Stimulated activated CD4-positive, alpha-beta T cell treated with anti-CD3 and anti-CD28 coated beads, Interleukin-1b, Interleukin-23, amount 100 ng/mL, for 4 hours (primary cell): Measurements from ENCODE around the gene BRD4.

Source experiments
- DNase-seq, 2 donors: peaks; one replicate each; pipeline ENCODE4 v3.0.0-alpha.2; 2020; ENCODE audit warnings: low read depth in 2 of 2

BRD4 gene

DNA sequence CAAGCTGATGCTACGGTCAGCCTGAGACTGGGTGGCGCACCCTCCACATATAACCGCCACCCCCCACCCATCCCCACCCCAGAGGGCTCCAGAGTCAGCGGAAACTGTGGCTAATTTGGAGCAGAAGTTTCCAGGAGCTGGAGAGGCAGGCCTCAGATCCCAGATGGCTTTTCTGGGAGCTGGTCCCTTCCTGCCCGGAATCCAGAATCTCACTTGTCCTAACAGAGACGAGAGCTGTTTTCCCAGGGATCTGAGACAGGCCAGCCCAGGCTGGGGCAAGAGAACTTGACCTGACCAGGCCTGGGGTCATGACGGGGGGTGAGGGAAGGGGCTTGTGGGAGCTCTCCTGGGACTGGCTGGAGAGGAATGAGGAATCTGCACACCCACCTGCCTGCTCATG lies 106.6 kb downstream of the BRD4 start:
- DNase-seq = no peak

DNA sequence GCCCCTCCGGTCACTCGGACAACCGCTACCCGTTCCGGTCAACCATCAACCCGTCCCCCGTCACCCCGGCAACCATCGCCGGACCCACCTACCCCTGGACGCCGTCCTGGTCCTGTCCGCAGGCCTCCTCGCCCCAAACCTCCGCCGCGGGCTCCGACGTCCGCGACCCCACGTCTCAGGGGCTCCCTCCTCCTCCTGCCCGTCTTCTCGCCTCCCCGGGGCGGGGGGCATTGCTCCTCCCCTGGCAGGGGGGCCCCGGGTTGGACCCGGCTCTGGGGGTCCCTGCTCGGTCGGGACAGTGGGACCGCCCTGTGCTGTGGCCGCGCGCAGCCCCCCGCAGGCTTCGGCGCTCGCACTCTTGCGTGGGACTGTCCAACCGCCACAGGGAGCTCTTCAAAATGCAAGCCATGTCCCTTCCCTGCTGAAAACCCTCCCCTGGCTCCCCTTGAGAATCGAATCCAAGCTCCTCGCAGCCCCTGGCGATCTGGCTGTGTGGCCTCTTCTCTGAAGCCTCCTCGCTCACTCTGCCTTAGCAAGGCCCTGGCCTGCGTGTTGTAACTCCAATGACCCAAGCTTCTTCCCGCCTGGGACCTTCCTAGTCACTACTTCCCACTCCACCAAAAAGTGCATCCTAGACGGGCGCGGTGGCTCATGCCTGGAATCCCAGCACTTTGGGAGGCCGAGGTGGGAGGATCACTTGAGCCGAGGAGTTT lies 108.5 kb downstream of the BRD4 start:
- no peak for DNase-seq

DNA sequence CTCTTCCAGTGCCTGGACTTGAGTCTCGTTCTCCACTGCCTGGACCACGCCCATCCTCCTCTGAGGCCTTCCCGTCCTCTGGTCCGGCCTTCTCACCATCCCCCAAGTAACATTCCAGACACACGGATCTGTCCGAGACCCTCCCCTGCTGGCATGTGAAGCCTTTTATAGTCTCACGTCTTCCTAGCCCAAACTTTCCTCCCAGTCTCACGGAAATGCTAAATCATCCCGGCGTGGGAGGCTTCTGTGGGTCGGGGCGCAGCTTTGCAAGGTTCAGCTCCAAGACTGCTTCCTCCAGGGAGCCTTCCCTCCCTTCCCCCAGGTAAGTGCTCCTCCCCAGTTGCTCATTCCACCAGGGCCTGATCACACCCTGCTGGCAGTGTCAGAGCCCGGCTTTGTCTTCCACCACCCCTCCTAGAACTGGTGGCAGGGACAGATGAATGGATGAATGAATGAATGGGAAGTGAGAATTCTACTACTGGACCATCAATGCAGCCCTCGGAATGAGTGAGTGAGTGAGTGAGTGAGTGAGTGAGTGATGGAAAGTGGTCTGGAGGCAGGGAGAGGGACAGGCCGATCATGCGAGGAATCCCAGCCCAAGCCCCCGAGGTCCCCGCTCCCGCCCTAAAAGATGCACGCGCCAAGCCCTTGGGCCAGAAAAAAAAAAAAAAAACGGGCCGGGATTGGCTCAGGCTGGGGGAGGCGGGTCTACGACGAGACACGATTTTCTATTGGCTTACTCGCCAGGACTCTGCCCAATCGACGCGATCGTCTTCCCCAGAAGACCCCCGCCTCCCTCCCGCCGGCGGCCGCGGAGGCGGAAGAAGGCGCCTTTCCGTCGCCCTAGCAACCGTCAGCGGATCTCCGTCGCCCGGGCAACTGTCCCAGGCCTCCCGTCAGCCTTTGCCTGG lies 109.3 kb downstream of the BRD4 start:
- DNase-seq = peak; percentile 43 to 63

DNA sequence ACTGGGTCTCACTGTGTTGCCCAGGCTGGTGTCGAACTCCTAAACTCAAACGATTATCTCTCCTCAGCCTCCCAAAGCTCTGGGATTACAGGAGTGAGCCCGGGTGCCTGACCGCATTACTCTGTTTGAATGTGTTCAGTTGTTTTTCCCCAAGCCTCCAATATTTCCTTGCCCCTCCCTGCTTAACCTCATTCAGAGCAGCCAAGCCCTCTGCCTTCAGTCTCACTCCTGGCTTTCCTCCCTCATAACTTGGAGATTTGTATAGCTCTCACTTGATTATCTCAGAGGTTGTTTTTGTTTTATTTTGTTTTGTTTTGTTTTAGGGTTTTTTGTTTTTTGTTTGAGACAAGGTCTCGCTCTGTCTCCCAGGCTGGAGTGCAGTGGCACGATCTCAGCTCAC lies 111.5 kb downstream of the BRD4 start:
- no peak for DNase-seq

DNA sequence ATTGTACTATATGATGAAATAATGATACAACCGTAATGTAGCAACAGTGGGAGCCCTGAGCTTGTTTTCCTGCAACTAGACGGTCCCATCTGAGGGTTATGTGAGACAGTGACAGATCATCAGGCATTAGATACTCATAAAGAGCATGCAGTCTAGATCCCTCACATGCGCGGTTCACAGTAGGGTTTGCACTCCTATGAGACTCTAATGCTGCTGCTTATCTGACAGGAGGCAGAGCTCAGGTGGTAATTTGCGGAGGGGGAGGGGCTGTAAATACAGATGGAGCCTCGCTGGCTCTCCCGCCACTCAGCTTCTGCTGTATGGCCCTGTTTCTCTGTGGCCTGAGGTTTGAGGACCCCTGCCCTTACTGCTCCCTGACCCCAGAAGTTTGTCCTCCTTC lies 113.8 kb downstream of the BRD4 start:
- no peak for DNase-seq

DNA sequence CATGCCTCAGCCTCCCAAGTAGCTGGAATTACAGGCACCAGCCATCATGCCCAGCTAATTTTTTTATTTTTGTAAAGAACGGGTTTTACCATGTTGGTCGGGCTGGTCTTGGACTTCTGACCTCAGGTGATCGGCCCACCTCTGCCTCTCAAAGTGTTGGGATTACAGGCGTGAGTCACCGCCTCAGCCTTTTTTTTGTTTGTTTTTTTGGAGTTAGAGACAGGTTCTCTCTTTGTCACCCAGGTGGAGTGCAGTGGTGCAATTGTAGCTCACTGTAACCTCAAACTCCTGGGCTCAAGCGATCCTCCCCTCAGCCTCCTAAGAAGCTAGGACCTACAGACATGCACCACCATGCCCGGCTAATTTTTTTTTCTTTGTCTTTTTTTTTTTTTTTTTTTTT lies 116.0 kb downstream of the BRD4 start:
- no peak for DNase-seq

DNA sequence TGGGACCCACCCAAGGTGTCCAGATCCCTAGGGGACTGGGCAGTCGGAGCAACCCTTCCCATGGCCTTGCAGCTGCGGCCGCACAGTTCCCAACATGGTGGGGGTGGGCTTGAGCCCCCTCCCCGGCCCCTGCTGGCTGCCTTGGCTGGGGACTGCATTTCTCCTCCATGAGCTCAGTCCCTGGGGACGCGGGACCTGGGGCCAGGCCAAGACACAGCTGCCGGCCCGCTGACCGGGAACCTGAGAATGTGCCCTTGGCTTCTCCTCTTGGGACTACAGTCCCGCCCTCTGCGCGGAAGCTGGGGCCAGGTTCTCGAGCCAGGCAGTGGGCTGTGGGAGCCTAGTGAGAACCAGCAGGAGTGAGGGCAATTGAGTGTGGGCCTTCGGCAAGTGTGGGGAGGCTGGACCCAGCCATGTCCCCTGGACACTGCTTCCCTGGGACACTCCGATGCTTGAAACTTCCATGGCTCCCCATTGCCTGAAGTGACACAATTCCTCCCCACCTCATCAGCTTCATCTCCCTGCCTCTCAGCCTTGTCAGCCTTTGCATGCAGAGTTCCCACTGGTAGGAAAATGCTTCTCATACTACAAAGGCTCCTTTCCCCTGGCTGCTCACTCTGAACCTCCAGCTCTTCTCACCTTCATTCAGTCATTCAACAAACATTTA lies 118.5 kb downstream of the BRD4 start:
- DNase-seq = no peak

DNA sequence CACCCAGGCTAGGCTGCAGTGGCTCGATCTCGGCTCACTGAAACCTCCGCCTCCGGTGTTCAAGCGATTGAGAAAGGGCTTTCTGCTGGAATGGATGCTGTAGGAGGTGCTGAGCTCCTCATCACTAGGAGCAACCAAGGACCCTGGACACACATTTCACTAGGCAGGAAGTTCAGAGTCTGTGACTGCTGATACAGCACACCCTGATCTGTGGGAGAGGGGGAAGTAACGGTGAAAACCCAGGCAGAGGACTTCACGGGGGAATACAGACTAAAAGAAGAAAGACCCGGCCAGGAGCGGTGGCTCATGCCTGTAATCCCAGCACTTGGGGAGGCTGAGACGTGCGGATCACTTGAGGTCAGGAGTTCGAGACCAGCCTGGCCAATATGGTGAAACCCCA lies 119.6 kb downstream of the BRD4 start:
- no peak for DNase-seq

DNA sequence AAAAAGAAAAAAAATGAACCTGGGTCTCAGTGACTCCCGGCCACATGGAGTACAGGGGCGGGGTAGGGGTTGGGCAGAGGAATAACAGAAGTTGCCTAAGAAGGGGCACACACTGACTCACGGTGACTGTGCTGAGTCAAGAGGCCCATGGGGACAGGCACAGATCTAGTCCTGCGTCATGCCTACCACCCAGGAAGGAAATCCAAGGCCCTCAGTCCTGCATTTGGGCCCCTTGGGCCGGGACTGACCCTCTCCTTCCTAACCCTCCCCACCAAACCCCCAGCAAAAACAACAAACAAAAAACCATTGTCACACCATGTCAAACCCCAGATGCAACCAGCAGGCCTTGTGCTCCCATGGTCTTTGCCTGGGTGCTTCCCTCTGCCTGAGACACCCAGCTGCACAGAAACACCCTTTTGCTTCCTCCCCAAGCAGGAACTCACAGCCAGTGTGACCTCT lies 122.0 kb downstream of the BRD4 start:
- no peak for DNase-seq

DNA sequence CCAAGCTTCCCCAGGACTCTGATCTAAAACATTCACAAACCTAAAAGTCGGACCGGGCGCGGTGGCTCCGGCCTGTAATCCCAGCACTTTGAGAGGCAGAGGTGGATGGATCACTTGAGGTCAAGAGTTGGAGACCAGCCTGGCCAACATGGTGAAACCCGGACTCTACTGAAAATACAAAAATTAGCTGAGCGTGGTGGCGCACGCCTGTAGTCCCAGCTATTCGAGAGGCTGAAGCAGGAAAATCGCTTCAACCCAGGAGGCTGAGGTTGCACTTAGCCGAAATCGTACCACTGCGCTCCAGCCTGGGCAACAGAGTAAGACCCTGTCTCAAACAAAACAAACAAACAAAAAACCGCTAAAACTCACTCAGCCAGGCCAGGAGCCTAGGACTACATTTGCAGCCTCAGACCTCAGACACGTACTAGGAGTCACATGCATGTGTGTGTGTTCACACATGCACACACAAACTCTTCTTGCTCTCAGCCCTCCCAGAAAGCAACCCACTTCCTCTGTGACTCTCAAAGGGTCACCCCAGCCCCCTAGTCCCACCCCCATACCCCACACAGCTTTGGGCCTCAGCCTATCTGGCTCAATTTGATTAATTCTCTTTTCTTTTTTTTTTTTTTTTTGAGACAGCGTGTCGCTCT lies 130.8 kb downstream of the BRD4 start:
- DNase-seq = no peak

DNA sequence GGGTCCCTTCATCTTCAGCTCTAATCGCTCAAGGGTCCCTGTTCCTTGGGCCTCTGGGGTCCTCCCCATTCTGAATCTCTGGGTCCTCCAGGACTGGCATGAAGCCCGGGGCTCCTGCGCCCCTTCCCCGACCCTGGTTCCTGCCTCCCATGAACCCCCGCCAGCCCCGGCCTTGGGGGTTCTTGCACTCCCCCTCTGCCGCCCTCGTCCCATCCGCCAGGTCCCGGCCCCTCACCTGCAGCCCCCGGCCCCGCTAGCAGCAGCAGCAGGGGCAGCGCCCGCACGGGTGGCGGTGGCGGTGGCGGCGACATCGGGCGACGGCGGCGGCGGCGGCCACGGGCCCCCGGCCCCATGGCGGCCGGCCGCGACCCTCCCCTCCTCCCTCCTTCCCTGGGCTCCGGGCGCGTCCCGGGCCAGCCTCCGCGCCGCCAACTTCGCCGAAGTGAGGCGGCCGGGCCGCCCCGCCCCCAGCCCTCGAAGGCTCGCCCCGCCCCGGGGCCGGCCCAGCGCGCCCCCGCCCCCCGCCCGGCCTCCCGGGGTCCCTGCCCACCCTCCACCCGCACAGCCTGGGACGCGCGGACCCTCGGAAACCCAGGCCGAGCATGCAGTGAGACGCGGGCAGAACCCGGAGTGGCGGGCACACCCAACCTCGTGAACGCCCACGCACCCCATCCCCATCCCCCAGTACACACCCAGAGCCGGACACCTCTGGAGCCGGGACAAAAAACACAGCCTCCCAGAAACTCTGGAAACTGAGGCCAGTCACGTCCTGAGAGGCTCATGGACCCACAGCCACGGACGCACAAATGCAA lies 131.6 kb downstream of the BRD4 start, which contains the start of gene NOTCH3:
NOTCH3 (minus strand) TSS at position 443 of the 812 bp plus-strand sequence; CDS start at position 353, 90 bp downstream.
- no peak for DNase-seq

DNA sequence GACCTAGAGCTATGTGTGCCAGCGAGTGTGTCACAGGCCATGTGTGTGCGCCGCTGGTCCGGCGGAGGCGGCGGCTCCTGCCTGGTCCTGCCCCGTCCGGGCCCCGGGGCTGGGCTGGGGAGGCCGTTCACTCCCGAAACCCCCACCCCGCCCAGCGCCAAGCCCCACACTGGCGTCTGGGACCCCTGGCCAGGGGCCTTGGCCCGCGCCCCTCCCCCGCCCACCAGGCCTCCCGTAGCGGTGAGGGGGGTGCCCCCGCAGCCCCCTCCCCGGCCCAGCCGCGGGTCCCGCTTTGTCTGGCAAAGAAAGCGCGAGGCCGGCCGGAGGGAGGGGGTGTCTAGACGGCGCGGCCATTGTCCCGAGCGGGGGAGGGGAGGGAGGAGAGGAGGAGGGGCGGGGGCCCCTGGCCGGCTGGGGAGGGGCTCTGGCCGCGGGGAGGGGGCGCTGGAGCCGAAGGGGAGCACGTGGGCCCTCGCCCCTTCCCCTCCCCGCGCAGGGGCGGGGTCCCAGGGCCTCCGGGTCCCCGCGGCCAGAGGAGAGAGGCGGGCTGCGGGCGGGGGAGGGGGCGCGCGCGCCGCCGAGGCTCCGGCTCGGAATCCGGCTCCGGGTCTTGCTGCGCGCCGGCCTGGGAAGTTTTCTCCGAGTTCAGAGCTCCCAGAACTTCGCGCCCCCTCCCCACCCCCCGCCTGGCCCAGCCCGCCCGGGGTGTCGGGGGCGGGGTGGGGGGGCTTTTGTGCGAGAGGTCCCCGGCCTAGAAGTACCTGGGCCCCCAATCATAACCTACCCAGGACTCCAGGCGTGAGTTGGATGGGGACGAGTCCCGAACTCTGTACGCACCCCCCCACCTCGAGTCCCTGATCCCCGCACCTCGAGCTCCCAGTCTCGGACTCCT lies 132.4 kb downstream of the BRD4 start:
- DNase-seq = no peak

DNA sequence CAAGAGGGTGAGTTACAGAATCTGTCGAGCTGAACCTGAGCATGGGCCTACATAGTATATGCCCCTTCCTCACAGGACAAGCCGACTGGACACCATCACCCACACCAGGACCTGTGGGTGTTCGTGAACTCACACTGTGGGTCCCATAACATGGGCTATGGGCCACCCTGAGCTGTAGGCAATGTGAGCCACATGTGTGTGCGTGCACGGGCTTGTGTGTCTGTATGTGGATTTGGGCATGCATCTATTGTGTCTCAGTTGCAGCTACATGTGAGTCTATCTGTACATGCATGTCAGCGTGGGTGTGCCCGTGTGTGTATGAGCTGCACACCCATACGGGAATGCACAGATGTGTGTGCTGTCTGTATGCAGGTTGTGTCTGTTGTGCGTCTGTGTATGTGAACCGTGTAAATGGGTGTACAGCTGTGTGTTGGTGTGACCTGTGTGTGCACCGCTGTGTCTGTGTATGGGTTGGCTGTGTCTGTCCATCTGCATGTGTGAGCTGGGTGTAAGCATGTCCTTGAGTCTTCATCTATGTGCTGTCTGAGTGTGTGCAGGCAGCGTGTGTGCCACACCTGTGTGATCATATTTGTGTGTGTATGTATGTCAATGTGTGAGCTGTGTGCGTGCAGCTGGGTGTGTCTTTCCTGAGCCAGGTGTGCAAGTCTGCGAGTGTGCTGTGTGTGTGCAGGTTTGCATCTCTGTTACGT lies 133.2 kb downstream of the BRD4 start:
- DNase-seq = no peak

DNA sequence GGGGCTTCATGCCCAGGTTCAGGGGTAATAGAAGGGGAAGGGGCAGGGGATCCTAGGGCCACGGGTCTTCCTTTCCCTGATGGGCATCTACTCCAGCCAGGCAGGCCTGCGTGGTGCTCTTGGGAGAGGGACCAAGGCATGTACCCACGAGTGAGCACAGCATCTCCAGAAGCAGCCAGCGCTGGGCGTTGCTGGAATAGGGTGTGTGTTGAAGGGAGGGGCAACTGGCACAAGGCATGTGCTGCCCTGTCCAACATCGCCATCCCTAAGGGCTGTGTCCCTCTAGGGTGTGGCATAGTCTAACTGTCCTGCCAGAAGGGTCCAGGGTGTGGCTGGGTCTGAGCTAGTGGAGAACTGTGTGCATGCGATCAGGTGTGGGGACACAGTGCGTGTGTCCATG lies 134.4 kb downstream of the BRD4 start:
- no peak for DNase-seq

DNA sequence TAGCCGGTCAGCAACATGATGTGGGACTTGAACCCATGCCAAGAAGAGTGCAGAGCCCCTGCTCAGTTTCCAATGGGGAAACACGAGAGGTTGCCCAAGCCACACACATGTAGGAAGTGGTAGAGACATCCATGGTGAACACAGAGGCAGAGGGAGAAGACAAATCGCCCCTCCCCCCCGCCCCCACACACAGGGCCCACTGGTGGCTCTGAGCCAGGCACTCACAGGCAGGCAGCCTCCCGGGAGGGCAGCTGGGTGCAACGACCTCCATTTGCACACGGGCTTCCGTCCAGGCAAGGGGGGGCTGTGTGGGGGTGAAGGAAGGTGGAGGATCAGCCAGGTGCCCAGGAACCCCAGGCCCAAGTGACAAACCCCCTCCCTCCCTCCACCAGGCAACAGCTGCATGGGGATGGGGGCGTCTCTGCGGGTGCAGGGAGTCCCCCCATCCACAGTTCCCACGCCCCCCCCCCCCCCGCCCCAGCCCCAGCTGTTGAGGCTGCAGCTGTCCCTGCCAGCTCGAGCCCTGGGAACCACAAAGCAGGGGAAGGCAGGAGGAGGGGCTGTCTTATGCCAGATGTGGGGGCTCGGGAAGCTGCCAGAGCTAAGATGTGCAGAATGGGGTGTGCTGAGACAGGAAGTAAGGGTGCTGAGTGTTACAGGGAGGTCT lies 134.9 kb downstream of the BRD4 start:
- DNase-seq = no peak

DNA sequence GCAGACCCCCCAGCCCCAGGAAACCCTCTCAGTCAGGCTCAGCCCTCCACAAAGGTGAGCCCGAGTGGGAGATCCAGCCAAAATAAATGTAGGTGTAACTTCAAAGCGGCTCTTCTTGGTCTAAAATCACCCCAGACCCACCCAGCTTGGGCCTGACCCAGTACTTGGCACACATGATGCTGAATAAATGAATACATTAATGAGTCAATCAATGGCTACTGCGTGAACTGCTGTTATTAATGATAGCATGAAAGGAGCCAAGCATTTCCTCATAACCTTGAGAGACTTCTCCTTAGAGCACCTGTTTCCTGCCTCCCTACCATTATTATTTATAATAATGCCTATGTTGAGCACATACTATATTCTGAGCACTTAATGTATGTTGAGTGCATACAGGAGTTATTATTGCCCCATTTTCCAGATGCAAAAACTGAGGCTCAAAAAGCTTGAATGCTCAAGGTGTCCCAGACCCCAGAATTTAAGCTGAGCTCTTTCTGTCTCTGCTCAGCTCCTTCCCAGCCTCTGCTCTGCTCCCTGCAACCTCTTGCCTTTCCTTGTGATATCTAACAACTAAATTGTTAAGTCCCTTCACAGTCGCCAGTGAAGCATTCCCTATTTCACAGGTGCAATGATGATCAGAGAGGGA lies 135.9 kb downstream of the BRD4 start:
- no peak for DNase-seq

DNA sequence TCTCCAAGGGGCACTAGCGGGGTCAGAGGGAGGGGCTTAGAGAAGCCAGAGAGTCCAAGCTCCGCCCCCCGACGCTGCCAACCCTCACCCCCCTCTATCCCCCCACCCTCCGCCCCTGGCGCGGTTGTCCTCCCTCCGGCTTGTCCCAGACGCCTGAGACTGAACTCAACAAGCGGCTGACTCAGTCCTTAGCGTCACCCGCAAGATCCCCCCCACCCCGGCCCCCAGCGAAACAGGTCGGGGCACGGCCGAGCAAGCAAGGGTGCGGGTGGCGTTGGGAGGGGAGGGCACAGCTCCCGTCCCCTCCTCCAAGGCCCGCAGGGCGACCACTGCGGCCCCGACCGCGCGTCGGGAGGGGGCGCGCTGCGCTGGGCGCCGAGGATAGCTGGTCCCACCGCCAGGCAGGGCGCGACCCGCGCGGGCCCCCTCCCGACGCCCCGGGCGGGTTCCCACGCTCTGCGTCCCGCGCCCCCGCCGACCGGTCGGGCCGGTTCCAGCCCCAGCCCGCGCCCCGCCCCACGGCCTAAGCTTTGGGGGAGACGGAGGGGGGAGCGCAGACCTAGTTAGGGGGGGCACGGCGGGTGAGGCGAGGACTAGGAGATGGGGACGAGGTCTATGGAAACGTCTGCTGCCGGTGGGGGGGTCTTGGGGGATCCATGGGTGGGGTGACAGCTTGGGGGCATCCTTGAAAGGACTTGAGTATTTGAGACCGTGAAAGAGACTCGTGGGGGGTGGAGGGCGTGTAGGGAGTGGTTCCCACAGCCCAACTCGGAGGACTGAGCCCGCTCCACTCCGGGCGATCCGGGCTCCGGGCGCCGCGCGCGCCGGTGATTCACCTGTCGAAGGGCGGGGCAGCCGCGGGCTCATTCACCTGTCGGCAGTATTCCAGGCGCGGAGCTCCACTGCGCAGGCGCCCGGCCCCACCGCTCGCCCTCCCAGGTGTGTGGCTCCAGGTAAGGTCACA lies 136.7 kb downstream of the BRD4 start:
- no peak for DNase-seq
